OCI-LY1 (cell line): ENCODE measurements around the gene PSMA5.

Experiments
- EZH2 ChIP-seq: fragments of 200-600 bp; sonication (generic), shearing (Covaris generic); IDR thresholded peaks from 2 replicates; pipeline ENCODE4 v1.8.0; 2017; ENCODE audit warnings: borderline replicate concordance, mixed run types, mild to moderate bottlenecking, antibody characterized with exemption, low read length, moderate library complexity, mixed read lengths
- TF ChIP-seq, protein P1 (sequence below): fragments of 200-600 bp; sonication (generic), shearing (Covaris generic); IDR thresholded peaks from 2 replicates; pipeline ENCODE4 v1.5.1; 2017; ENCODE audit warnings: mild to moderate bottlenecking, antibody characterized with exemption, low read length, moderate library complexity, mixed read lengths

DNA sequence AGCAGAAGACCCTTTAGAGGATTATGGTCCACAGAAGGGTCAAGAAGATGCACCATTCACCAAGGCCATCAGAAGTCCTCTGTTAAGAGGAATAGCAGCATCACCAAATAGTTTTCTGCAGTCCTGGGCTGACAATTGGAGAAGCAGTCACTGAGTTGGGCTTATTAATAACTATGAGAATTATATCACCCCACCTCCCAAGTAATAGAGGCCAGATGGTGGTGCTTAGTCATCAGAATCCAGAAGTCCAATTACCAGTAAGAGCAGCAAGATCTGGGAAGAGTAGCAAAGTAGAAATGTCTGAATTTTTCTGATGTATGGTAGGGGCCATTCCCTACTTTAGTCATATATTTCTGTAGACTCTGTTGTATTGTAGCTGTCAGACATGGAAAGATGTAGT, 6.1 kb upstream of the PSMA5 start:
- TF ChIP-seq, protein P1, sequence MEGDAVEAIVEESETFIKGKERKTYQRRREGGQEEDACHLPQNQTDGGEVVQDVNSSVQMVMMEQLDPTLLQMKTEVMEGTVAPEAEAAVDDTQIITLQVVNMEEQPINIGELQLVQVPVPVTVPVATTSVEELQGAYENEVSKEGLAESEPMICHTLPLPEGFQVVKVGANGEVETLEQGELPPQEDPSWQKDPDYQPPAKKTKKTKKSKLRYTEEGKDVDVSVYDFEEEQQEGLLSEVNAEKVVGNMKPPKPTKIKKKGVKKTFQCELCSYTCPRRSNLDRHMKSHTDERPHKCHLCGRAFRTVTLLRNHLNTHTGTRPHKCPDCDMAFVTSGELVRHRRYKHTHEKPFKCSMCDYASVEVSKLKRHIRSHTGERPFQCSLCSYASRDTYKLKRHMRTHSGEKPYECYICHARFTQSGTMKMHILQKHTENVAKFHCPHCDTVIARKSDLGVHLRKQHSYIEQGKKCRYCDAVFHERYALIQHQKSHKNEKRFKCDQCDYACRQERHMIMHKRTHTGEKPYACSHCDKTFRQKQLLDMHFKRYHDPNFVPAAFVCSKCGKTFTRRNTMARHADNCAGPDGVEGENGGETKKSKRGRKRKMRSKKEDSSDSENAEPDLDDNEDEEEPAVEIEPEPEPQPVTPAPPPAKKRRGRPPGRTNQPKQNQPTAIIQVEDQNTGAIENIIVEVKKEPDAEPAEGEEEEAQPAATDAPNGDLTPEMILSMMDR = no peak
- TF ChIP-seq EZH2 = no peak
